NCI-H2081 treated with DMSO at 0.1 percent for 48 hours (cell line): ENCODE results near the gene B4GALNT4.
"Not testable (repeated sequence)": the region's sequence is repeated elsewhere in the genome, so short reads cannot be mapped to it uniquely, and the experiment has no call there.

Experiments
- DNase-seq: peaks from one replicate; lab custom pipeline; 2025; lab: John Stamatoyannopoulos, UW

The B4GALNT4 gene

GRCh38 chr11:407651-408123, 38.4 kb downstream of the B4GALNT4 start:
- no peak for DNase-seq

- DNase-seq = no peak
Measured at GRCh38 chr11:408154-409007, 39.1 kb downstream of the B4GALNT4 start.

GRCh38 chr11:409008-409599, 39.8 kb downstream of the B4GALNT4 start:
- no peak for DNase-seq

GRCh38 chr11:409600-410483, 40.5 kb downstream of the B4GALNT4 start:
- DNase-seq = no peak

- not testable (repeated sequence) for DNase-seq
Measured at GRCh38 chr11:410711-411110, 41.4 kb downstream of the B4GALNT4 start.

- DNase-seq = not testable (repeated sequence)
Measured at GRCh38 chr11:411520-411919, 42.2 kb downstream of the B4GALNT4 start.

GRCh38 chr11:412641-413119, 43.4 kb downstream of the B4GALNT4 start:
- no peak for DNase-seq

- no peak for DNase-seq
Measured at GRCh38 chr11:413120-414081, 44.1 kb downstream of the B4GALNT4 start.

- DNase-seq = no peak
Measured at GRCh38 chr11:414318-414857, 45.1 kb downstream of the B4GALNT4 start.

- no peak for DNase-seq
Measured at GRCh38 chr11:415640-416041, 46.3 kb downstream of the B4GALNT4 start.

- DNase-seq = no peak
Measured at GRCh38 chr11:416051-416756, 46.9 kb downstream of the B4GALNT4 start.

- DNase-seq = no peak
Measured at GRCh38 chr11:416757-417621, 47.7 kb downstream of the B4GALNT4 start.

- DNase-seq = no peak
Measured at GRCh38 chr11:417652-418342, 48.5 kb downstream of the B4GALNT4 start.

- DNase-seq = no peak
Measured at GRCh38 chr11:418343-419247, 49.3 kb downstream of the B4GALNT4 start.

GRCh38 chr11:419248-420005, 50.1 kb downstream of the B4GALNT4 start:
- no peak for DNase-seq

- no peak for DNase-seq
Measured at GRCh38 chr11:420054-420910, 51.0 kb downstream of the B4GALNT4 start.
